Activated CD8-positive, alpha-beta T cell treated with anti-CD3 and anti-CD28 coated beads, Interleukin-2, amount 10 ng/mL, durations not matched to agents 7 days and 5 days (primary cell): ENCODE measurements around the gene PCDHGA1. TPM values are rescaled to one million over a fixed set of nuclear protein-coding genes. Genes with fewer than 3 reads are reported as not detected.

ENCODE experiments used
- ATAC-seq: fragments of 150-1000 bp; cut with Tn5 transposase; one replicate; pipeline ENCODE4 v1.10.0; 2021; ENCODE audit warnings: moderate library complexity
- CTCF ChIA-PET: fragments of 350-600 bp; sonication (Branson Sonifier 250); formaldehyde crosslinking; loops from one replicate; lab custom pipeline; 2021; ENCODE audit warnings: antibody characterized with exemption; lab: Charles Lee
- POLR2A ChIA-PET: fragments of 350-600 bp; sonication (Branson Sonifier 250); formaldehyde crosslinking; loops from one replicate; lab custom pipeline; 2021; ENCODE audit warnings: antibody characterized with exemption; lab: Charles Lee
- DNase-seq: peaks from one replicate; pipeline ENCODE4 v3.0.0-alpha.2; 2020
- H3K27ac Mint-ChIP-seq: one replicate; pipeline ENCODE4 v1.8.0; 2021; ENCODE audit warnings: mild to moderate bottlenecking, mixed read lengths
- H3K27me3 Mint-ChIP-seq: one replicate; pipeline ENCODE4 v1.8.0; 2021; ENCODE audit warnings: low read depth, mixed read lengths
- H3K36me3 Mint-ChIP-seq: one replicate; pipeline ENCODE4 v1.8.0; 2021; ENCODE audit warnings: low read depth, mixed read lengths
- H3K4me1 Mint-ChIP-seq: one replicate; pipeline ENCODE4 v1.8.0; 2021; ENCODE audit warnings: low read depth, mixed read lengths
- H3K4me3 Mint-ChIP-seq: one replicate; pipeline ENCODE4 v1.8.0; 2021; ENCODE audit warnings: mild to moderate bottlenecking, mixed read lengths
- H3K9me3 Mint-ChIP-seq: one replicate; pipeline ENCODE4 v1.8.0; 2022; ENCODE audit warnings: mixed read lengths; ENCODE audit not compliant: insufficient read depth
- total RNA-seq, 2 experiments: library from RNA; stranded (reverse); gene quantifications; one replicate each; pipeline ENCODE4 v1.2.3, GENCODE V29; 2021

Gene PCDHGA1
- total RNA-seq, 2 experiments from 2014 or later = not detected

- Mint-ChIP-seq H3K27ac (no peak overlapping the region), H3K9me3 (no peaks in the 10 kb centered on the region), H3K36me3 (peaks cover 3% of the 10 kb centered on the region), H3K4me3 (no peak overlapping the region), H3K4me1 (peaks cover 29% of the 10 kb centered on the region), H3K27me3 (peaks cover 74% of the 10 kb centered on the region)
- ChIA-PET CTCF (interaction anchor here (1.5 to 1.6 kb wide), 2 partner anchors 29 to 35 kb away, joined by 4 read pairs; no protein-coding TSS in a partner anchor), POLR2A (no interaction called here)
- DNase-seq (no peak), ATAC-seq (no peak)
Observed at GRCh38 chr5:141477815-141478214, 147.5 kb downstream of the PCDHGA1 start.

GRCh38 chr5:141478321-141478945 lies 148.1 kb downstream of the PCDHGA1 start:
- CTCF ChIA-PET = interaction anchor here (0.8 to 1.6 kb wide), 4 partner anchors 13 to 65 kb away, joined by 3 to 4 read pairs (median 4); partner anchors contain the start of gene PCDHGA10
- peaks cover 29% of the 10 kb centered on the region for H3K4me1 Mint-ChIP-seq
- H3K9me3 Mint-ChIP-seq = no peaks in the 10 kb centered on the region
- POLR2A ChIA-PET = no interaction called here
- H3K36me3 Mint-ChIP-seq = peaks cover 3% of the 10 kb centered on the region
- no peak overlapping the region for H3K27ac Mint-ChIP-seq
- H3K4me3 Mint-ChIP-seq = no peak overlapping the region
- ATAC-seq (no peak), DNase-seq (no peak)
- peaks cover 78% of the 10 kb centered on the region for H3K27me3 Mint-ChIP-seq

- H3K4me3 Mint-ChIP-seq = no peak overlapping the region
- ATAC-seq = no peak
- DNase-seq = no peak
- peaks cover 3% of the 10 kb centered on the region for H3K36me3 Mint-ChIP-seq
- ChIA-PET CTCF (no interaction called here), POLR2A (no interaction called here)
- H3K27me3 Mint-ChIP-seq = peaks cover 80% of the 10 kb centered on the region
- peaks cover 29% of the 10 kb centered on the region for H3K4me1 Mint-ChIP-seq
- H3K27ac Mint-ChIP-seq = no peak overlapping the region
- H3K9me3 Mint-ChIP-seq = no peaks in the 10 kb centered on the region
Observed at GRCh38 chr5:141479776-141480175, 149.5 kb downstream of the PCDHGA1 start.

- Mint-ChIP-seq H3K27ac (no peak overlapping the region), H3K36me3 (no peaks in the 10 kb centered on the region), H3K4me3 (no peak overlapping the region), H3K9me3 (no peaks in the 10 kb centered on the region), H3K27me3 (peaks cover 73% of the 10 kb centered on the region), H3K4me1 (peaks cover 3% of the 10 kb centered on the region)
- CTCF ChIA-PET = no interaction called here
- ATAC-seq = no peak
- no peak for DNase-seq
- POLR2A ChIA-PET = interaction anchor here (1.5 kb wide), 1 partner anchor 9 kb away, joined by 3 read pairs; no protein-coding TSS in a partner anchor
Observed at GRCh38 chr5:141483902-141484301, 153.6 kb downstream of the PCDHGA1 start.

GRCh38 chr5:141484310-141484640 lies 154.0 kb downstream of the PCDHGA1 start:
- DNase-seq = no peak
- ATAC-seq = no peak

GRCh38 chr5:141484641-141485311 lies 154.5 kb downstream of the PCDHGA1 start, which contains the start of gene PCDHGC4:
Gene PCDHGC4, plus strand, starts transcription at chr5:141485030. Its CDS starts 144 bp downstream, at chr5:141485174.
- no peak for ATAC-seq
- Mint-ChIP-seq H3K36me3 (no peaks in the 10 kb centered on the region), H3K9me3 (no peaks in the 10 kb centered on the region), H3K27ac (no peak within 1 kb of the TSS), H3K4me1 (peaks cover 3% of the 10 kb centered on the region), H3K27me3 (peaks cover 74% of the 10 kb centered on the region), H3K4me3 (no peak within 1 kb of the TSS)
- CTCF ChIA-PET = interaction anchor here (0.8 to 1.3 kb wide), 5 partner anchors 23 to 165 kb away, joined by 3 to 4 read pairs (median 3); partner anchors contain the start of genes PCDHGA11 and TAF7
- POLR2A ChIA-PET = interaction anchor here (1.5 kb wide), 1 partner anchor 8 kb away, joined by 3 read pairs; no protein-coding TSS in a partner anchor
- DNase-seq = no peak

More at GRCh38 chr5:141484310-141484640, 154.0 kb downstream of the PCDHGA1 start:
- H3K27ac Mint-ChIP-seq = no peak overlapping the region
- no peaks in the 10 kb centered on the region for H3K36me3 Mint-ChIP-seq
- H3K27me3 Mint-ChIP-seq = peaks cover 74% of the 10 kb centered on the region
- no peaks in the 10 kb centered on the region for H3K9me3 Mint-ChIP-seq
- ChIA-PET CTCF (no interaction called here), POLR2A (interaction anchor here (1.5 kb wide), 1 partner anchor 9 kb away, joined by 3 read pairs; no protein-coding TSS in a partner anchor)
- no peak overlapping the region for H3K4me3 Mint-ChIP-seq
- H3K4me1 Mint-ChIP-seq = peaks cover 3% of the 10 kb centered on the region

- Mint-ChIP-seq H3K36me3 (no peaks in the 10 kb centered on the region), H3K4me3 (no peak overlapping the region), H3K27ac (no peak overlapping the region), H3K4me1 (peaks cover 3% of the 10 kb centered on the region), H3K9me3 (no peaks in the 10 kb centered on the region), H3K27me3 (peaks cover 76% of the 10 kb centered on the region)
- ChIA-PET POLR2A (no interaction called here), CTCF (interaction anchor here (0.8 to 1.7 kb wide), 6 partner anchors 10 to 165 kb away, joined by 3 to 4 read pairs (median 3); partner anchors contain the start of genes PCDHGA11, PCDHGC3 and TAF7)
- ATAC-seq = no peak
- no peak for DNase-seq
Observed at GRCh38 chr5:141485321-141486055, 155.2 kb downstream of the PCDHGA1 start.

- Mint-ChIP-seq H3K9me3 (no peaks in the 10 kb centered on the region), H3K4me1 (peaks cover 3% of the 10 kb centered on the region), H3K27me3 (peaks cover 78% of the 10 kb centered on the region), H3K36me3 (no peaks in the 10 kb centered on the region), H3K4me3 (no peak overlapping the region), H3K27ac (no peak overlapping the region)
- ChIA-PET POLR2A (no interaction called here), CTCF (interaction anchor here (1.3 to 1.7 kb wide), 2 partner anchors 11 to 166 kb away, joined by 3 read pairs; partner anchors contain the start of genes PCDHGC3 and TAF7)
- ATAC-seq (no peak), DNase-seq (no peak)
Observed at GRCh38 chr5:141486091-141486490, 155.8 kb downstream of the PCDHGA1 start.

- peaks cover 83% of the 10 kb centered on the region for H3K27me3 Mint-ChIP-seq
- ChIA-PET POLR2A (no interaction called here), CTCF (interaction anchor here (1.7 kb wide), 1 partner anchor 12 kb away, joined by 3 read pairs; the partner anchor contains the start of gene PCDHGC3)
- H3K4me3 Mint-ChIP-seq = no peak overlapping the region
- ATAC-seq (no peak), DNase-seq (no peak)
- H3K9me3 Mint-ChIP-seq = no peaks in the 10 kb centered on the region
- H3K4me1 Mint-ChIP-seq = peaks cover 6% of the 10 kb centered on the region
- no peak overlapping the region for H3K27ac Mint-ChIP-seq
- peaks cover 2% of the 10 kb centered on the region for H3K36me3 Mint-ChIP-seq
Observed at GRCh38 chr5:141487131-141487530, 156.8 kb downstream of the PCDHGA1 start.

GRCh38 chr5:141488591-141489561 lies 158.6 kb downstream of the PCDHGA1 start, which contains the start of gene PCDHGC5:
Gene PCDHGC5, plus strand, starts transcription at chr5:141489081. Its CDS starts 160 bp downstream, at chr5:141489241.
- no peak for DNase-seq
- peaks cover 83% of the 10 kb centered on the region for H3K27me3 Mint-ChIP-seq
- POLR2A ChIA-PET = no interaction called here

More at GRCh38 chr5:141488591-141489561, 158.6 kb downstream of the PCDHGA1 start, which contains the start of gene PCDHGC5:
- Mint-ChIP-seq H3K27ac (no peak within 1 kb of the TSS), H3K4me1 (peaks cover 8% of the 10 kb centered on the region), H3K36me3 (peaks cover 2% of the 10 kb centered on the region), H3K4me3 (no peak within 1 kb of the TSS), H3K9me3 (no peaks in the 10 kb centered on the region)
- CTCF ChIA-PET = no interaction called here
- no peak for ATAC-seq
